ENCODE measurements around the gene ALOX15. TPM values are rescaled to one million over a fixed set of nuclear protein-coding genes. Genes with fewer than 3 reads are reported as not detected.
"Not testable (repeated sequence)": the region's sequence is repeated elsewhere in the genome, so short reads cannot be mapped to it uniquely, and the experiment has no call there.

Gene ALOX15
- total RNA-seq, 1 donor from 2014 or later = not detected

GRCh38 chr17:4592240-4593005 is 49.1 kb downstream of the ALOX15 start:
- no peak for DNase-seq (ENCODE audit: low read depth)

DNA sequence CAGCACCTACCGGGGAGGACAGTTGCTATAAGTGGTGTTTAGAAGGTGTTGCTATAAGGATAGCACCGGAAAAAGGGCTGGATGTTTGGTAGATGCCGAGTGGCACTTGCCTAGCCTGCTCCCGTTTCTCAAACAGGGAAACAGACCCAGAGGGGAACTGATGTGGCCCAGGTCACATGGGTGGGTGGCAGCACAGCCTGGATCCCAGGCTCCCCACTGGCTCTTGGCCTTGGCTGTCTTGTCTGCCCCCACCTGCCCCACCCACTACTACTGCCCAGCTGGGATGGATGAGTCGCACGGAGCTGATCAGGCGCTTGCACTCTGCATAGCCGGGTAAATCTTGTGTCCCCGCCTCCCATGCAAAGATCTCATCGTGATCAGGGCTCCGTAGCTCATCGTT is 49.9 kb downstream of the ALOX15 start:
- DNase-seq (ENCODE audit: low read depth) = peak; percentile 28

- DNase-seq (ENCODE audit: low read depth) = no peak
Measured at GRCh38 chr17:4590981-4591453, 50.5 kb downstream of the ALOX15 start.

- DNase-seq (ENCODE audit: low read depth) = not testable (repeated sequence)
Measured at GRCh38 chr17:4590042-4590441, 51.4 kb downstream of the ALOX15 start.

DNA sequence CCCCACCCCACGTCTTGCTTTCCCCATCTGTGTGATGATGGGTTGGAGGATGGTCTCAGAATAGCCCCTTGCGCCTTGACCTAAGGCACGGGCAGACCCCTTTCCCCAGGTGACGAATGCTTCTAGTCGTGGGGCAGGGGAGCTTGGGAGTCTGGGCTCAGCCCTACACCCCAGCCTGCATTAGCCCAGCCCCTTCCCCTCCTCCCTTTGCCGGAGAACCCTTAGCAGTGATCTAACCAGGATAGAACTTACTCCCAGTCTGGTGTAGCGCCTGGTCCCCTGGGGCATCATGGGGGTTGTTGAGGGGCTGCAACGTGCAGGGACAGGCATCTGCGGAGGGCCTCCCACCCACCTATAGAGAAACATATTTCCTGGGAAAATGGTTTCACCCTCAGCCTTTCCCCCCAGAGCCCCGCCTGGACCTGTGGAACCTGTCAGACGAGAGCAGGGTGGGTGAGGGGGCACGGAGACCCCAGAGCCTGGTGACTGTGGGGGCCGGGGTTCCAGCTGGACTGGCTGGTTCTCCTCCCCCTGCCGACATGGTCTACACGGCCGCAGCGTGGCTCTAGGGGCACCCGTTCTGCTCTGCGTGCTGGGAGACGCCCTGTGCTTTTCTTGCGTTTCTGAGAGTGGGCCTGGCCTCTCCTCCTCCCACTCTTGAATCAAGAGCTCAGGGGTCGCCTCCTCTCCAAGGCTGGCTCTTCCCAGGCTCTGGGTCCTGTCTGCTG is 52.4 kb downstream of the ALOX15 start:
- DNase-seq (ENCODE audit: low read depth) = no peak

DNA sequence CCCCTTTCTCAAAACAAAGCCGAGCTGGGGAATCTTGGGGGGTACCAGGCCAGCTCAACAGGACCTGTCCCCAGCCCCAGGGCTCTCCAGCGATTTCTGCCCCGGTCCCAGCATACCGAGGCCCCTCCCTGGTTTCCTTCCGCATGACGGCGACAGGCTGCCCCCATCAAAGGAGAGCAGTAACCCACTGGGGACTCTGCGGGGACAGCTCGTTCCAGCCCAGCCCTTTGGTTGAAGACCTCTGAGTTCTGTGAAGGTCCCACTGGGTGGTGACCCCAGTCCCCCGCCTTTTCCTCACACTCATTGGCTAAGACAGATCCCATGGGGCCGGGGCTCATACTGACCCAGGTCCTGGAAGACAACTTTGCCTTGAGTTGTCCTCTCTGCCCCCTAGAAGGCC is 53.1 kb downstream of the ALOX15 start:
- DNase-seq (ENCODE audit: low read depth) = no peak

GRCh38 chr17:4587803-4588202 is 53.7 kb downstream of the ALOX15 start:
- no peak for DNase-seq (ENCODE audit: low read depth)

GRCh38 chr17:4587195-4587594 is 54.3 kb downstream of the ALOX15 start:
- DNase-seq (ENCODE audit: low read depth) = no peak

GRCh38 chr17:4586043-4586442 is 55.4 kb downstream of the ALOX15 start:
- DNase-seq (ENCODE audit: low read depth) = peak; percentile 20

- no peak for DNase-seq (ENCODE audit: low read depth)
Measured at GRCh38 chr17:4585638-4585994, 55.9 kb downstream of the ALOX15 start.

DNA sequence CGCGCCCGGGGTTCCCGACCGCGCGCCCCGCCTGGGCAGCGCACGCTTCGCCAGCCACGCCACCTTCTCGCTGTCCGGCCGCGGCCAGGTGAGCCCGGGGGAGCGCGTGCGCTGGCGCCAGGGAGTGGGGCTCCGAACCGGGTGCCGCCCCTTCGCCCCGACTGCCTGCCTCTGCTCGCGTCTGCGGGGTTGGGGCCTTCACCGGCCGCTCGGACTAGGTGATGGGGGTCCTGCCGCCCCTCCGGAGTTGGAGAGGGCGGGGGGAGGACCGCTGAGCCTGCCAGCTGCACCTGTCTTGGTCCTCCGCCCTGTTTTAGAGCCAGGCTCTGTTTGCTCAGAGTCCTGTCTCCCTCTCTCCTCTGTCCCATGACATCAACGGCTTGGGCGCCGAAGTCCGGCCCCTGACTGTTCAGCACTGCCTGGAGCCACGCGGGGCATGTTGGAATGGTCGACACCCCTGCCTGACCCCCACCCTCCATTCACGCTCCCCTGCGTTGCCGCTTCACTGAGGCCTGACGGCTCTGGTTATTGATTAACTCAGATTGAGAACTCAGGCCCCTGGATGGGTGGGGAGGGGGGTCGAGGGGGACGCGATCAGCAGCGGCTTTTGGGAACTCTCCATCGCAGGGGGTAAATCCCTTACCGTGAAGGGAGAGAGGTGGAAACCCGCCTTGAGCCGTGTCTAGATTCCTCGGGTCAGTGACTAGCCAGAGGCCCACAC is 56.4 kb downstream of the ALOX15 start:
- DNase-seq (ENCODE audit: low read depth) = peak; percentile 64

- no peak for DNase-seq (ENCODE audit: low read depth)
Measured at GRCh38 chr17:4584101-4584916, 57.2 kb downstream of the ALOX15 start, which contains the start of gene SMTNL2. TSS of gene SMTNL2 (plus strand) at chr17:4584529. CDS start at chr17:4584606, 77 bp downstream.

GRCh38 chr17:4583782-4584100 is 57.7 kb downstream of the ALOX15 start:
- no peak for DNase-seq (ENCODE audit: low read depth)

DNA sequence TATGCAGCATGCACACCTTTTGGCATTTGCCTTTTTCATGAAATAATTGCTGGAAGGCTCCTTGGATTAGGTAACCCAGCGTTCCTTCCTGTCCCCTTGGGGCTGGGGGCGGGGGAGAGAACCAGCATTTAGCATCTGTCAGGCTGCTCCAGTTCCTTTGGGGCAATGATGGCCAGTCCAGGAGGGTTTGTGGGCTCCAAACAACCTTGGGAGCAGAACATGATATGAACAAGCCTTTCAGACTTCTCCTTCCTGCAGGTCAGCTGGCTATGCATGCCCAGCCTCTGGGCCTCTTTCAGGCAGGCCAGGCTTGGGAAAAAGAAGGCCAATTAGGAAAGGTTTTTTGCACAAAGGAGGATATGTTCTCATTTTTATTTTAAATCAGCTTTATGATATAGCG is 58.3 kb downstream of the ALOX15 start:
- DNase-seq (ENCODE audit: low read depth) = no peak

DNA sequence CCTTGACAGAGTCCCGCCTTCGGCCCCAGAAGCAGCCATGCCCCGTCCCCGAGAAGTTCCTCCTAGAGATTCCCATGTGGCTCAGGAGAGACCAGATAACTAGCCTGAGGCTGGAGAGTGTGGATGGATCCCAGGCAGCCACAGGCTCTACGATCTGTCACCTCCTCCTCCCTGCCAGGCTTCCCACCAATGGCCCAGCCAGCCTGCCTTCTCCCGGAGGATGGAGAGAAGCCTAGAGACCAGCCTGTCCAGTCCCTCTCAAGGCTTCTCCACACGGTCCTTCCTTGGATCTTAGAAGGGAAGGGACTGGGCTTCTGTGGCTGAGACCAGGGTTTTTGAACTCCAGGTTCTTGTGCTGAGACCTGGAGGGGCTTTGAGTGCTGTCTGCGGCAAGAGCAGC is 58.8 kb downstream of the ALOX15 start:
- DNase-seq (ENCODE audit: low read depth) = no peak

DNA sequence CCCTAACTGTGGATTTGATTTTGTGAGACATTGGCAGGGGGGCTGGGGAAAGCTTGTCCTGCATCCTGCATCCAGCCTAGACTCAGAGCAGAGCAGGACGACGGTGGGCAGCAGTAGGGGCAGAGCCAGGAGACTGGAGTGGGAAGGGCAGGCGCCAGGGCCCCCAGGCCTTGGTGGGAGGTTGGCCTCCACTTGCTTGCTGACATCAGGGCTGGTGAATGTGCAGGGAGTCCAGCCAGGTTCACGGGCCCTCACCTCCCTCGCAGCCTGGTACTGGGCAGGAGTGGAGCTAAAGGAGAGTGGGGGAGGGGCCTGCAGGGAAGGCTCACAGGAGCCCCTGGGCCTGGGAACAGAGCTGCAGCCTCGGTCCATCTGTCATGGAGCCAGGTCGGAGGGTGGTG is 59.4 kb downstream of the ALOX15 start:
- no peak for DNase-seq (ENCODE audit: low read depth)

Other genes starting within 250 kb of the ALOX15 start
- 0.50 and 1.0 TPM in 2 replicates for gene SPNS3, start 207.7 kb downstream of the ALOX15 start, total RNA-seq
- 151 and 225 TPM in 2 replicates for gene SPNS2, start 142.8 kb downstream of the ALOX15 start, total RNA-seq
- gene MYBBP1A, start 86.3 kb downstream of the ALOX15 start, total RNA-seq = 33.5 and 44.5 TPM in 2 replicates
- 0.05 TPM in 1 of 2 replicates, not detected in the other for gene GGT6, start 81.1 kb downstream of the ALOX15 start, total RNA-seq
- under 0.01 and 16.1 TPM in 2 replicates for gene SMTNL2, start 57.1 kb downstream of the ALOX15 start, total RNA-seq
- 16.0 and 31.7 TPM in 2 replicates for gene PELP1, start 62.5 kb upstream of the ALOX15 start, total RNA-seq
- 2.1 and 2.7 TPM in 2 replicates for gene ARRB2, start 69.0 kb upstream of the ALOX15 start, total RNA-seq
- 17.4 and 20.6 TPM in 2 replicates for gene MED11, start 89.8 kb upstream of the ALOX15 start, total RNA-seq
- 0.30 and 1.0 TPM in 2 replicates for gene ZMYND15, start 98.2 kb upstream of the ALOX15 start, total RNA-seq
- gene CXCL16, start 98.2 kb upstream of the ALOX15 start, total RNA-seq = 36.2 and 48.6 TPM in 2 replicates
- gene TM4SF5, start 130.2 kb upstream of the ALOX15 start, total RNA-seq = not detected in 2 replicates
- gene VMO1, start 144.7 kb upstream of the ALOX15 start, total RNA-seq = not detected in 2 replicates
- not detected in 2 replicates for gene GLTPD2, start 147.3 kb upstream of the ALOX15 start, total RNA-seq
- 79.0 and 204 TPM in 2 replicates for gene PSMB6, start 154.5 kb upstream of the ALOX15 start, total RNA-seq
- gene PLD2, start 165.5 kb upstream of the ALOX15 start, total RNA-seq = 16.0 and 21.3 TPM in 2 replicates
- 20.8 and 84.6 TPM in 2 replicates for gene MINK1, start 191.7 kb upstream of the ALOX15 start, total RNA-seq